Gastroesophageal sphincter (tissue), 3 donors: Measurements from ENCODE around the gene AGBL4.

ENCODE experiments used
- EP300 ChIP-seq: sonication (generic); formaldehyde crosslinking; IDR thresholded peaks from one replicate; pipeline ENCODE4 v1.6.1; 2017; ENCODE audit warnings: antibody characterized with exemption, mild to moderate bottlenecking
- TF ChIP-seq, protein P1 (sequence below), 4 experiments: fragments of 200-600 bp in 2 of 4; fragments of 450-650 bp in 2 of 4; sonication (generic) in 1 of 4; IDR thresholded peaks; one replicate each; pipeline ENCODE4 v1.5.1; 2017 to 2019; ENCODE audit warnings: antibody characterized with exemption in 4 of 4, mild to moderate bottlenecking in 2 of 4, moderate library complexity in 2 of 4

DNA sequence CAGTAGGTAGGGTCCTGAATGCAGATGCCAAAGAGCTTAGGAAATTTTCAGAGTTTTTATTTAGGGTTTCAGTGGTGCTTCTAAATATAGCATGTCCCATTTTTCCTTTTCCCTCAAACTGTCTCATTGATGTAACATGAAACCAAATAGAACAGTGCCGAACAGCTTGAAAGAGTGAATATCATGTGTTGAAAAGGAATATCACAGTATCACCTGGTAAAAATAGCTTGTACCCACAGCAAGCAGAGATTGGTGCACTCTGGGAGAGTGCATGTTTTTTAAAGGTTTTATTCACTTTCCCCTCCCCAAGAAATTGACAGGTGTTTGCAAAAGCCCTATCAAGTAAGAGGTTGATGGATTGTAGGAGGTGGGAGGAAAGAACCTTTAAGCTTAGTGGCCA, 43.1 kb upstream of the AGBL4 start:
- TF ChIP-seq, protein P1, sequence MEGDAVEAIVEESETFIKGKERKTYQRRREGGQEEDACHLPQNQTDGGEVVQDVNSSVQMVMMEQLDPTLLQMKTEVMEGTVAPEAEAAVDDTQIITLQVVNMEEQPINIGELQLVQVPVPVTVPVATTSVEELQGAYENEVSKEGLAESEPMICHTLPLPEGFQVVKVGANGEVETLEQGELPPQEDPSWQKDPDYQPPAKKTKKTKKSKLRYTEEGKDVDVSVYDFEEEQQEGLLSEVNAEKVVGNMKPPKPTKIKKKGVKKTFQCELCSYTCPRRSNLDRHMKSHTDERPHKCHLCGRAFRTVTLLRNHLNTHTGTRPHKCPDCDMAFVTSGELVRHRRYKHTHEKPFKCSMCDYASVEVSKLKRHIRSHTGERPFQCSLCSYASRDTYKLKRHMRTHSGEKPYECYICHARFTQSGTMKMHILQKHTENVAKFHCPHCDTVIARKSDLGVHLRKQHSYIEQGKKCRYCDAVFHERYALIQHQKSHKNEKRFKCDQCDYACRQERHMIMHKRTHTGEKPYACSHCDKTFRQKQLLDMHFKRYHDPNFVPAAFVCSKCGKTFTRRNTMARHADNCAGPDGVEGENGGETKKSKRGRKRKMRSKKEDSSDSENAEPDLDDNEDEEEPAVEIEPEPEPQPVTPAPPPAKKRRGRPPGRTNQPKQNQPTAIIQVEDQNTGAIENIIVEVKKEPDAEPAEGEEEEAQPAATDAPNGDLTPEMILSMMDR (IDR thresholded peaks at IDR 0.05) = no peak
- TF ChIP-seq EP300 = no peak
